ENCODE results near the gene ZIM2.

The ZIM2 gene

DNA sequence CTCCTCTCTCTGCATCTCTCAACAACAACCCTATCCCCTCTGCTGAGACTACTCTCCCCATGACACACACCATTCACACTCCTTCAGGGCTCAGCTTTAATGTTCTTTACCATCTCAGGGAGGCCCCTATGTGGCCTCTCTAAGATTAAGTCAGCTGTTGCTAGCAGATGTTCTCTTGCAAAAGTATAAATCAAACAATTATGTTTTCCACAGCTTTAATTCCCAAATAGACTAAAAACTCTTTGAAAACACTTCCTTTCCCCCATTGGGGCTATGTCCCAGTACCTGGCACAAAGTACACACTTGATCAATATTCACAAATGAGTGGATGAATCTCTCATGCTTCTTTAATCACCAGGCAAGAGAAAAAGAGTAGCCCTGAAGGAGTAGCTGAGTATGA lies 5.1 kb downstream of the ZIM2 start (continued):
- TF ChIP-seq, protein P1, sequence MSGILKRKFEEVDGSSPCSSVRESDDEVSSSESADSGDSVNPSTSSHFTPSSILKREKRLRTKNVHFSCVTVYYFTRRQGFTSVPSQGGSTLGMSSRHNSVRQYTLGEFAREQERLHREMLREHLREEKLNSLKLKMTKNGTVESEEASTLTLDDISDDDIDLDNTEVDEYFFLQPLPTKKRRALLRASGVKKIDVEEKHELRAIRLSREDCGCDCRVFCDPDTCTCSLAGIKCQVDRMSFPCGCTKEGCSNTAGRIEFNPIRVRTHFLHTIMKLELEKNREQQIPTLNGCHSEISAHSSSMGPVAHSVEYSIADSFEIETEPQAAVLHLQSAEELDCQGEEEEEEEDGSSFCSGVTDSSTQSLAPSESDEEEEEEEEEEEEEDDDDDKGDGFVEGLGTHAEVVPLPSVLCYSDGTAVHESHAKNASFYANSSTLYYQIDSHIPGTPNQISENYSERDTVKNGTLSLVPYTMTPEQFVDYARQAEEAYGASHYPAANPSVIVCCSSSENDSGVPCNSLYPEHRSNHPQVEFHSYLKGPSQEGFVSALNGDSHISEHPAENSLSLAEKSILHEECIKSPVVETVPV (CRISPR knock-in tag; IDR thresholded peaks at IDR 0.05): no peak
- TF ChIP-seq OSR1 (CRISPR knock-in tag; IDR thresholded peaks at IDR 0.05): no peak

DNA sequence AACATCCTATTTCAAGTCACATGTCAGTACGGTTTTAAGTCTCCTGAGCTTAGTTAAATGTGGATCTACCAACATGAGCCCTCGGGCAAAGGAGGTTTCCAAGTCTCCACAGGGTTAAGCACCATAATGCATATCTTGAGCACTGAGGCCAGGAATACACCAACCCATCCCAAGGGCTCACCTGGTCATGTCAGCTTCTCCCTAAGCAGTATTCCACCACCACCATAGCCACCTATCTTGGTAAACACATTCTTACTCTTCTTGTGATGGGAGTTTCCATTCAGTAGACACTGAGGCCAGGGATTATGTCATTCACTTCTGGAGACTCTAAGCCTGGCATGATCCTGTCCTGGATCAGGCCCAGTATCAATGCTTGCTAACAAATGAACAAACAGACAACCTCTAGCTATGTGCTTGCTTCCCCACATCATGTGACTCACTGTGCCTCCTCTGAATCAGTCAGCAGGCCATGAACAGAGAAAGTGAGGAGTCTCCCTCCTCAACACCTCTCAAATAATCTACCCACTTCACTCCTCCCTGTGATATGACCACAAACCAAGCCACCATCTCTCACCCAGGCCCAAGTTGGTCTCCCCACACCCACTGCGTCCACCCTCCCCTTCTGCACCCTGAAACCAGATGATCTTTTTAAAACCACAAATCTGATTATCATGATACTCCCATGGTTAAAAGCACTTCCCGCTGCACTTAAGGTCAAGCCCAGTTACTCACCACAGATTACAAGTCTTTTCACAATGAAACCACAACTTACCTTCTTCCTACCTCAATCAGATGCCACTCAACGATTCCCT lies 5.8 kb downstream of the ZIM2 start:
- TF ChIP-seq ISL1 (CRISPR knock-in tag; IDR thresholded peaks at IDR 0.05) (no peak), BACH2 (CRISPR knock-in tag; IDR thresholded peaks at IDR 0.05; ENCODE audit: borderline replicate concordance) (no peak), ZFP3 (CRISPR knock-in tag; IDR thresholded peaks at IDR 0.05) (no peak), PPARA (CRISPR knock-in tag; IDR thresholded peaks at IDR 0.05; ENCODE audit: borderline replicate concordance) (no peak), ZC3H10 (CRISPR knock-in tag; IDR thresholded peaks at IDR 0.05) (no peak), SNAI2 (CRISPR knock-in tag; IDR thresholded peaks at IDR 0.05) (no peak), CREB5 (CRISPR knock-in tag; IDR thresholded peaks at IDR 0.05; ENCODE audit: low read depth) (no peak), CSDC2 (CRISPR knock-in tag; IDR thresholded peaks at IDR 0.05) (no peak), ZFP30 (CRISPR knock-in tag; IDR thresholded peaks at IDR 0.05) (no peak), TCF4 (CRISPR knock-in tag; IDR thresholded peaks at IDR 0.05; ENCODE audit: borderline replicate concordance) (no peak), ZNF8 (CRISPR knock-in tag; IDR thresholded peaks at IDR 0.05) (no peak), ARNTL (CRISPR knock-in tag; IDR thresholded peaks at IDR 0.05; ENCODE audit: borderline replicate concordance, low read depth) (no peak), ZNF565 (CRISPR knock-in tag; conservative IDR thresholded peaks at IDR 0.05; ENCODE audit: low read depth) (no peak), RARB (CRISPR knock-in tag; IDR thresholded peaks at IDR 0.05) (no peak), TOX (CRISPR knock-in tag; IDR thresholded peaks at IDR 0.05; ENCODE audit: borderline replicate concordance) (no peak)
- TF ChIP-seq, protein P1 (CRISPR knock-in tag; IDR thresholded peaks at IDR 0.05): no peak
- TF ChIP-seq, protein P2, sequence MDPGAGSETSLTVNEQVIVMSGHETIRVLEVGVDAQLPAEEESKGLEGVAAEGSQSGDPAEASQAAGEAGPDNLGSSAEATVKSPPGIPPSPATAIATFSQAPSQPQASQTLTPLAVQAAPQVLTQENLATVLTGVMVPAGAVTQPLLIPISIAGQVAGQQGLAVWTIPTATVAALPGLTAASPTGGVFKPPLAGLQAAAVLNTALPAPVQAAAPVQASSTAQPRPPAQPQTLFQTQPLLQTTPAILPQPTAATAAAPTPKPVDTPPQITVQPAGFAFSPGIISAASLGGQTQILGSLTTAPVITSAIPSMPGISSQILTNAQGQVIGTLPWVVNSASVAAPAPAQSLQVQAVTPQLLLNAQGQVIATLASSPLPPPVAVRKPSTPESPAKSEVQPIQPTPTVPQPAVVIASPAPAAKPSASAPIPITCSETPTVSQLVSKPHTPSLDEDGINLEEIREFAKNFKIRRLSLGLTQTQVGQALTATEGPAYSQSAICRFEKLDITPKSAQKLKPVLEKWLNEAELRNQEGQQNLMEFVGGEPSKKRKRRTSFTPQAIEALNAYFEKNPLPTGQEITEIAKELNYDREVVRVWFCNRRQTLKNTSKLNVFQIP (CRISPR knock-in tag; IDR thresholded peaks at IDR 0.05; ENCODE audit: borderline replicate concordance, low read depth): no peak
- ATAC-seq: no peak

- TF ChIP-seq ZNF70 (CRISPR knock-in tag; IDR thresholded peaks at IDR 0.05) (no peak), ZNF8 (CRISPR knock-in tag; IDR thresholded peaks at IDR 0.05) (no peak), BACH2 (CRISPR knock-in tag; IDR thresholded peaks at IDR 0.05; ENCODE audit: borderline replicate concordance) (no peak), TCF4 (CRISPR knock-in tag; IDR thresholded peaks at IDR 0.05; ENCODE audit: borderline replicate concordance) (no peak), ZFP30 (CRISPR knock-in tag; IDR thresholded peaks at IDR 0.05) (no peak), ZC3H10 (CRISPR knock-in tag; IDR thresholded peaks at IDR 0.05) (no peak)
- TF ChIP-seq, protein P1 (CRISPR knock-in tag; IDR thresholded peaks at IDR 0.05): no peak
- TF ChIP-seq, protein P2 (CRISPR knock-in tag; IDR thresholded peaks at IDR 0.05; ENCODE audit: borderline replicate concordance, low read depth): no peak
- ATAC-seq: no peak
Observed at GRCh38 chr19:56832352-56832928, 8.1 kb downstream of the ZIM2 start.
